CD4-positive, alpha-beta T cell treated with Interleukin-21 for 1 hour (primary cell): Measurements from ENCODE around the gene SACM1L.

ENCODE experiments used
- DNase-seq: peaks from one replicate; pipeline ENCODE4 v3.0.0-alpha.2; 2020

The SACM1L gene

DNA sequence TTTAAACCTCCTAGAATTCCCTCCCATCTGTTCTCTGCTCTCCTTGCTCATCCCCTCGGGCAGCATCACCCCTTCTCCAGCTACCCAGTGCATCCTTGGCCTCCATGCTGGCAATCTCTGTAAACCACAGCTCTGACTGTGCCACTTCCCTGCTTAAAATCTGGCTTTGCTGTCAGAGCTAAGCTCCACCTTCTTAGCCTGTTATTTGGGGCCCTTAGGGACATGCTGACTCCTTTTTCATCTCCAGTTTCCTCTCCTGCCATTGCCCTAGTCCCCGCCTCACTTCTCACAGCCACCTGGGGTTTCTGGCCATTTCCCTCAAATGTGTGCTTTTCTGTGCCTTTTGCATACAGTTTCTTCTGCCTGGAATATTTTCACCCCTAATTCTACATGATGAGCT is 101.4 kb downstream of the SACM1L start:
- no peak for DNase-seq

DNA sequence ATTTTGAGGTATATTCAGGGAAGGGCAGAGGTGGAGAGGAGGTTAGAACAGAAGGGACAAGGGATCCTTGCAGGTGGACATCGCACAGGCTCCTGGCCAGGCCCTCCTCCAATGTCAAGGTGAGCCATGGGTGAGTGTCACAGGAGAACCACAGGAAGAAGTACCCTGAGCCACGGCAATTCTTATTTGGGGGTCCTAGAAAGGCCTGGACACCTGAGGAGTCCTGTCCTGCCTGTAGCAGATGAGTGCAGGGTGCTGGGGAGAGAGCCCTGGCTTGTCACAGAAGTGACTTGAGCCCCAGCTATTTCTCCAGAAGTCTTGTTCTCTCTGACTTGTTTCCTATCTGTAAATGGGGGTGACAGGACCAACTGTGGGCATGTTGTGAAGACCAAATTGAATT is 102.8 kb downstream of the SACM1L start:
- DNase-seq = no peak

DNA sequence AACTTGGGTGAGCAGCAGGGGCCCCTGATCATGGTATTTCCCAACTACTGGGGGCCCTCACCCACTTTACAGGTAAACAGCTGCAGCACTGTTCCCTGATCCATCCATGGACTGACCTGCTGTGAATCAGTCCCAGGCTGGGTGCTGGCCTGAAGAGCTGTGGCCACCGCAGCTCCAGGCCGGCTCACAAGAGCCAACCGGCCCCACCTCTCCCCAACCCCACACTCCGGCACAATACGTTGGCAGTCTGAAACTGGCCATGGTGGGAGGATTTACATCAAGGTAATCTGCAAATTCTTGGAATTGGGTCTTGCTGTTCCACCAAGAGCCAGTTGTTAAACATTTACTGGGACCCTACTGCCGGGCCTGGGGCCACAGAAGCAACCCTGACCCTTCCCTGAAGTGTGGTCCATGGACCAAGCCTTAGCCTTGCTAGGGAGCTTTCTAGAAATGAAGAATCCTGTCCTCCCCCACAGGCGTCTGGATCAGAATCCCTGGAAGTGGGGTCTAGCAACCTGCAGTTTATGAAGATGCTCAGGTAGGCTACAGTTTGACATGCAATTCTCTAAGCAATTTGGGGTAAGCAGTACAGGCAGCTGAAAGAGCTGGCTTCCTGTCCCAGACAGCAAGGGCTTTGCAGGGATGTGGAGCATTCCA is 103.4 kb downstream of the SACM1L start:
- DNase-seq = no peak

DNA sequence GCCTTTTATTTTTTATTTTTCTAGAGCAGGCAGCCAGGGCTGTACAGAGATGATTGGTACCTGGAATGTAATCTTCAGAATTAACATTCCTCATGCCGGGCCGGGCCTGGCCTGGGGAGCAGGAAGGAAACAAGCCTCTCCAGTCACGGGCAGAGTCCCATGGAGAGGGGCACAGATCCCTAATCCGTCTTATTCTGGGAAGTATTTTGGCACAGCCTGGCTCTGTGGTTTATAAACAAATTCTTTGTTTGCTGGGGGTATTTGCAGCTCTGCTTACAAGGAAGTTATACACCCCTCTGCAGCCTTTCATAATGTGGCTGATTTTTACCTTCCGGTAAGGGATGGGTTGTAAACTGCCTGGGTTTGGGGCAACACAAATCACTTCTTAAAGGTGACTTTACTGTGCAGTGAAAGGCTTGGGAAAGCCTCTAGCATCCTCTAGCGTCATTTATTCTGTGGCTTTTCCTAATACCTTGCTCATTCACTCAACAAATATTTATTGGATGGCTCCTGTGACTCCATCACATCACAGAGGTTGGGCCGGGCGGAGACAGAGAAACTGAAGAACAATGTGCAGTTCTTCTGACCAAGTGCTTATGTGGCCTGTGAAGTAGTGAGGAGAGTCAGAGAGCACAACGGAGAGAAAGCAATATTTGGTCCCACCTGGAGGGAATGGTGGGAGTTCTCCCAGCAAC is 104.4 kb downstream of the SACM1L start:
- no peak for DNase-seq

DNA sequence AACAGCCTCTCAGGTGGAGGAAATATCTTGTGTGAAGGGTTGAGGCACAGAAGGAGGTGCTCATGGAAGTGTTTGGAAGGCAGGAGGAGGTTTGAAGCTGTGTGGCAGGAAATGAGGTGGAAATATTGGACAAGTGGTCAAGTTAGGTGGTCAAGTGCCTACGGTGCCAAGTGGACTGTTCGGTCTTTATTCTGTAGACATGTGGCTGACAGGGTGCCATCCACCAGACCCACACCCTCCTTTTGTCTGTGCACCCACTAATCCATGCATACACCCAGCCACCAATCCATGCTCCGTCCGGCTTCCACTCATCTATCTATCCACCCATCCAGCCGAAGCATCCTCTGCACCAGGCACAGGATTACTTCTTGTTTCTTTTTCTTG is 105.0 kb downstream of the SACM1L start:
- DNase-seq = no peak

DNA sequence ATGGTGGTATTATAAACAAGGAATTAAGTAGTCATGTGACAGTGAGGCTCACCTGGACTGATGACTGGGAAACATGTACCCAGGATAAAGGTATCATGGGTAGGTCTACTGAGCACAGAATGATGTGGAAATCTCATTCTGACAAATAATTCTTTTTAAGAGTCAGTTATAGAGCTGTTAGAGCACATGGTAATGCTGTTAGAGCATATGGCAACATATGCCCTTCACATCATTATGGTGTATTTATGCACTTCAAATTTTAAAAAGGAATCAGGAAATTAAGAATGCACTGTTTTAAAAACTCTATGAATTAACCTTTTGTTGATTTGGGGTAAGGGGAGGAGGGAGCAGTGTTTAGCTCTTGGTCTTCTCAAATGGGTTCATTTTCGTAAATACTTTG is 105.5 kb downstream of the SACM1L start:
- DNase-seq = no peak
